GM18511 (cell line): ENCODE data around the gene PRKG1.
"Not testable (repeated sequence)": the region's sequence is repeated elsewhere in the genome, so short reads cannot be mapped to it uniquely, and the experiment has no call there.

Experiments used
- ATAC-seq: cut with Tn5 transposase; IDR thresholded peaks from one replicate; pipeline ENCODE4 v1.9.1; 2021; ENCODE audit warnings: mild to moderate bottlenecking, moderate library complexity; ENCODE audit not compliant: unreplicated experiment

The PRKG1 gene

GRCh38 chr10:51168086-51168815 is 94.0 kb downstream of the PRKG1 start:
- ATAC-seq = no peak

GRCh38 chr10:51169111-51169510 is 94.8 kb downstream of the PRKG1 start:
- no peak for ATAC-seq

GRCh38 chr10:51170518-51171245 is 96.4 kb downstream of the PRKG1 start:
- ATAC-seq = no peak

- ATAC-seq = no peak
Measured at GRCh38 chr10:51171946-51172345, 97.7 kb downstream of the PRKG1 start.

GRCh38 chr10:51176976-51177695 is 102.8 kb downstream of the PRKG1 start:
- no peak for ATAC-seq

GRCh38 chr10:51178634-51179033 is 104.3 kb downstream of the PRKG1 start:
- no peak for ATAC-seq

GRCh38 chr10:51180141-51180540 is 105.9 kb downstream of the PRKG1 start:
- no peak for ATAC-seq

GRCh38 chr10:51183783-51184182 is 109.5 kb downstream of the PRKG1 start:
- no peak for ATAC-seq

- ATAC-seq = no peak
Measured at GRCh38 chr10:51186361-51186760, 112.1 kb downstream of the PRKG1 start.

- no peak for ATAC-seq
Measured at GRCh38 chr10:51188008-51188407, 113.7 kb downstream of the PRKG1 start.

- no peak for ATAC-seq
Measured at GRCh38 chr10:51188866-51189265, 114.6 kb downstream of the PRKG1 start.

- no peak for ATAC-seq
Measured at GRCh38 chr10:51196508-51197175, 122.4 kb downstream of the PRKG1 start.

- no peak for ATAC-seq
Measured at GRCh38 chr10:51198170-51198569, 123.9 kb downstream of the PRKG1 start.

- no peak for ATAC-seq
Measured at GRCh38 chr10:51201947-51202346, 127.7 kb downstream of the PRKG1 start.

GRCh38 chr10:51203359-51203758 is 129.1 kb downstream of the PRKG1 start:
- ATAC-seq = no peak

GRCh38 chr10:51204066-51204465 is 129.8 kb downstream of the PRKG1 start:
- ATAC-seq = no peak

GRCh38 chr10:51204701-51205100 is 130.4 kb downstream of the PRKG1 start:
- no peak for ATAC-seq

- ATAC-seq = no peak
Measured at GRCh38 chr10:51206500-51206899, 132.2 kb downstream of the PRKG1 start.

GRCh38 chr10:51212937-51213336 is 138.7 kb downstream of the PRKG1 start:
- not testable (repeated sequence) for ATAC-seq

GRCh38 chr10:51214207-51215196 is 140.2 kb downstream of the PRKG1 start:
- no peak for ATAC-seq
